Kidney glomerular epithelial cell (primary cell): ENCODE measurements around the gene RBM47.
"Not testable (repeated sequence)": the region's sequence is repeated elsewhere in the genome, so short reads cannot be mapped to it uniquely, and the experiment has no call there.

ENCODE experiments used
- DNase-seq: peaks from one replicate; lab custom pipeline; 2025; lab: John Stamatoyannopoulos, UW

Gene RBM47

GRCh38 chr4:40629401-40630334 is at the start of gene RBM47:
Gene RBM47 (minus strand): TSS chr4:40629864. CDS start chr4:40438893, 190,971 bp downstream.
- DNase-seq, result peak; percentile 68

GRCh38 chr4:40678421-40678820 is 48.8 kb upstream of the RBM47 start:
- no peak for DNase-seq

DNA sequence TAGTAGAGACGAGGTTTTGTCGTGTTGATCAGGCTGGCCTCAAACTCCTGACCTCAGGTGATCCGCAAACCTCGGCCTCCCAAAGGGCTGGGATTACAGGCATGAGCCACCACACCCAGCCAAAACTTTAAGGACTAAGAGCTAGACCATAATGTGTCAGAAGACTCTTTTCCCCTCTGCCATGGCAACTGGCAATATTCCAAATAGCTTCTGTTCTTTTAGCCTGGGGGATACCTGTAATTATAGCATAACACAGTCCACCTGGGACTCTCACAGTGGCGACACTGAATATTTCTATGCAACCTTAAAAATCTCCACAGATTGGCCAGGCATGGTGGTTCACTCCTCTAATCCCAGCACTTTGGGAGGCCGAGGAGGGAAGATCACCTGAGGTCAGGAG is 45.5 kb upstream of the RBM47 start:
- no peak for DNase-seq

DNA sequence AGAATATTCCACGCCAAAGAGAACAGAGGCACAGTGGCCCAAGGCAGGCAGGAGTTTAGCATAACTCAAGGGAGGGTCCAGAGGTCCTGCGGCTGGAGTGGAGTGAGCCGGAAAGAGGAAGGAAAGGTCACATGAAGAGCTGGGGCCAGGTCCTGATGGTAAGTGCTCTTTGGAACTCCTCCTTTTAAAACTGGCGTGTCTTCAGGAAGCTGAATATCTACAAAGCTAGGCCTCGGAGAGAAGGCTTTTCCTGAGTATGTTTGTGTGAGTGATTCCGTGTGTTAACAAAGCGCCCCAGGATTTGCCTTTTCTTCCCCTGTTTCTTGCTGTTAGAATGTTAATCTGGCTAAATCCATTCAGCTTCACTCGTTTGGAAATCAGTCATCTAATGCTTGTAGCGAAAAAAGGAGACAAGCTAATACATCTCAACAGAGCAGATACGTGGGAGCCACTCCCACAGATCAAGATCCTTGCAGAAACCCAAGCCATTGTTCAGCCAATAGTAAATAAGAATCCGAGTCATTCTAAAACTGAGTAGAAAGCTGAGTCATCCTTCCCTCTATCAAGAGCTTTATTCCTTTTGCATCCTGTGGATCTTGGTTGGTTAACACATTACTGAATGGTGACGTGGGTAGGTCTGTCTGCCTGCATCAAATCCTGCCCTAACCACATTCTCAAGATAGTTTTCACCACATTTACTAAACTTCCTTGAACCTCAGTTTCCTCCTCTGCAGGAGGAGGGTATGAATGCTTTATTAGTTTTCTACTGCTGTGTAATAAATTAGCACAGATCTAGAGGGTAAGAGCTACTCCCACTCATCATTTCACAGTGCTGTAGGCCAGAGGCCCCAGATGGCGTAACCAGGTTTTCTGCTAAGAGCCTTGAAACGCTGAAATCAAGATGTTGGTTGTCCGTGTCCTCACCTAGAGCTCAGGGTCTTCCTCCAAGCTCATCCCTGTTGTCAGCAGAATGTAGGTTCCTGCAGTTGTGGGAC is 43.2 kb upstream of the RBM47 start:
- DNase-seq, result peak; percentile 98

GRCh38 chr4:40669504-40669903 is 39.8 kb upstream of the RBM47 start:
- DNase-seq, result no peak

DNA sequence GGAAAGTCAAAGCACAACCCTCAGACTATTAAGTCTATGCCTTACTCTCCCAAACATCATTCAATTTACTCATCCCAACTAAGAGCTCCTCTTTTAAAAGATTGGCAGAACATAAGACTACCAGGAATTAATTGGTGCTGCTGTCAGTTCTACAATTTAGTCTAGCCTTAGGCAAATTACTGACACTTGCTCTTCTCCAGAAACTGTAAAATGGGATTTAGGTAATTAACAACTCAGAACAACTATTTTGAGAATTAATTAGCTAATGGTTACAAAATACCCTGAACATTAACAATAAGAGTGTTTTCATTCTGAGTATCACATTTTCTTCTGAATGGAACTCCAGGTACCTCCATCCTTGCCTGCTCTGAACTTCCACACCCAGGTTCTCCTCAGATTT is 36.2 kb upstream of the RBM47 start:
- no peak for DNase-seq

- peak; percentile 90 for DNase-seq
Observed at GRCh38 chr4:40662962-40663604, 33.4 kb upstream of the RBM47 start.

- DNase-seq, result no peak
Observed at GRCh38 chr4:40661803-40662202, 32.1 kb upstream of the RBM47 start.

DNA sequence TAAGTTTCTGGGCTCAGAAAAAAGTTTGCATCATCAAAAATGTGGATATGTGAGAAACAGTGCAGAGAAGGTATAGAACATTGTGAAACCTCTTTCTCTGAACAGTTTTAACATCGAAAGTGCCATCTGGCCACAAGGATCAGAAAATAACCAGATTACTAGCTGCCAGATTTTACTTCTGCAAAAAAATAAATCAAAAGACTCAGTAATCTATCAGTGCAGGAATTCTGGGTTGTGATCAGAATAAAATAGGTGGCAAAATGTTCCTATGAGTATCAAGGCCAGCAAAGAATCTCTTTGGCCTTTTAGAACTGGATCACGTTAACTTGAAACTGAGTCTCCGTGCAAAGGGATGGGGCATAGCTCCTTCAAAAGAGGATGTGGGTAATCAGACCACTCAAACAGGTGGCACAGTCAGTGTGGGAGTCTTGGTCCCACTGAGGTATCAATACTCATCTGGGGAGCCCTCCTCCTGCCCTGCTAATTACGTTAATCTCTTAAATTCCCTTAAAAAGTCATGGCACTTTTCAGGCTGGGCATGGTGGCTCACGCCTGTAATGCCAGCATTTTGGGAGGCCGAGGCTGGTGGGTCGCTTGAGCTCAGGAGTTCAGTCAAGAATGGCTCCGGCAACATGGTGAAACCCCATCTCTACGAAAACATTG is 26.7 kb upstream of the RBM47 start:
- DNase-seq, result no peak

DNA sequence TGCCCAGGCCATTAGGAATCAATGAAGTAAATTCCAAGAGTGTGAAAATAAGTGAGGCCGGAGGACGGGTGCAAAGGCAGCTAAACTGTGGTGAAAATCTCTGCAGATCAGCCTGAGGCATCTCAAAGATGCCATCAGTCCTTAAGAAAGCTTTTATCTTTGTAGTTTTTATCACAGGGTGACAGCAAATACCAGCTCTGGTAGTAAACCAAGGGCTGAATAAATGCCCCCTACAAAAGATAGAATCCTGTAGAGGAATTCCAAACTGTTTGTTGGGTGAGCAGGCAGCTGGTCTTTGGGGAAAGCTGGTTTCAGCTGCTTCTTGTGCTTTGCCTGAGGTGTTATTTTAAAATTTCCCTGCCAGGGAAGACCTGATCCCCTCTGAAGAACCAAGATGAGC is 21.6 kb upstream of the RBM47 start:
- DNase-seq, result no peak

DNA sequence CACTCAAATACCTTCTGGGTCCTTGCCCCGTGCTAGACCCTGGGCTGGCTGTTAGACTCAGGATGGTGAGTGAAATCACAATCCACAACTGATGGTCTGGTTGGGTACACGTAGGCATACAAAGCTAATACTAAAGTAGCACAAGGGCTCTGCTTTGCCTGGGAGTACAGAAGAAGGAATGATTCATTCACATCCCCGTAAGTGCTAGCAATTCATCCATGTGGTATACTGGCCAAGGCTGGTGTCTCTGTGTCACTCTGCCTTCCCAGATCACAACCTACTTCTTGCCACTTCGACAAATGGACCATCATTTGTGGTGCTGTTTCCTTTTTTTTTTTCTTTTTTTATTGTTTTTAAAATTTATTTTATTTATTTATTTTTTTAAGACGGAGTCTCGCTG is 19.7 kb upstream of the RBM47 start:
- no peak for DNase-seq

DNA sequence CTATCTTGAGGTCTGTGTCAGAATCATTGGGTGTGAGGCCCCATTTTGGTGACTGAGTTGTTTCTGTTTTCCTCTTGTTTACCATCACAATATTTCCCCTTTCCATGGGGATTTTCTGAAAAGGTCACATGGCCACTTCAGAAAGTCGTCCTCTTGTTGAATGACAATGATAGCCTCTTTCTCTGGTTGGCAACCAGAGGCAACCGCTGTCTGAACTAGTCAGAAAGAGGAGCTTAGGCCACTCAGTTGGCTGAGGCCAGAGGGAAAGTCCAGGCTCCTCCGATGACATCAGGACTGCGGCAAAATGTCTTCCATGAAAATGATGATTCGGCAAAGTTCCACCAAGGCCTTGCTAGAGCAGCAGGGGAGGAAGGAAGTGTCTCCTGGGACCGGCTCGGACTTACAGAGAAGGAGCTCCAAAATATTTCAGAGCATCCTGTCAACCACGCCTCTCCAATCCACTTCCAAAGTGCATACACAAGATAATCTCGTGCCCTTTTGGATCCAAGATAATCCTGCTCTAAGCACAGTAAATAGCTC is 19.1 kb upstream of the RBM47 start:
- DNase-seq, result no peak

DNA sequence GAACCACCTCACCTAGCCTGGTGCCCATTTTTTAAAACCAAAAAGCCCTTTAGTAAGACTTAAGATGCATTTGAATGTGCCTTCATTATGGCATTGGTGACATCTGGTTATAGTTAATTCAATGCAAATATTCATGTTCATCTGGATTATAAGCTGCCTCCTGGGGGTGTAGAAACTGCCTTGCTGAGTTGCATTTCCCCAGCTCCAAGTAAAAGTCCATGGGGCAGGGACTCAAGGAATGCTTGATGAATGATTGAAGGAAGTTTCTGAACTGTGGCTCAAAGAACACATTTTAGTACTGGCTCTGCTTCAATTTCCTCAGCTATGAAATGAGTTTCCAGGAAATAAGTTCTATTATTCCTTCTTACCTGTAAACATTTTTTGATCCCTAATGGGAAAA is 18.5 kb upstream of the RBM47 start:
- DNase-seq, result no peak

DNA sequence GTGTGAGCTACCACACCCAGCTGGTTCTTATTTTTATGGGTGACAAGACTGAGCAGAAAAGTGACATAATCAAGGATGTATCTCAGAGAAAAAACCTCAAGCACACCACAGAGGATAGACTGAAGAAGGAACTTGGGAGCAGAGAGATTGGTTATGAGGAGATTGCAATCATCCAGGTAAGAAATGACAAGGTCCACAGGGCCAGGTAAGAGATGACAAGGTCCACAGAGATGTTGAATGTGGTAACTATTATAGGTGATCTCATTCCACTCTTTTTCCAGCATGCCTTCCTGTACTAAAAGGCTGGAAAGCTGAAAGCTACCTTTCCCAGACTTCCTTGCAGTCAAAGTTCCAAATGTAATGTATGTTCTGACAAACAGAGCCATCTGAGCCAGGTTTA is 15.9 kb upstream of the RBM47 start:
- no peak for DNase-seq

DNA sequence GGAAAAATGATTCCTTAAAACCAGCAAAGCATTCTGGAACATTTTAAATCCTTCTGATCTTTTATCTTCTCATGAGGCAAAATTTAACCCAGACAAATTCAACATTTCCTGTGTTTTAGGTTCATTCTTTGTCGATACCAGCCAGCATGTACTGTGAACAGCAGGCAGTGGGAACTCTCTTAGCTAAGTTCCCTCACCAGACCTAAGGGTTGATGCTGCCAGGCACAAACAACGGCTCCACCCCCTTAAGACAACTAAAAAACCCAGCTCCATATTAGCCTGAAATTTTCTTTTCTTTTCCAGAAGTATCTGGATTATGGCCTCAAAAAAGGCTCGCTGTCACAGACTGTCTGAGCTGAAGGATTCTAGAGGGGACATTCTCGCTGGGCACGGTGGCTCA is 2.4 kb upstream of the RBM47 start:
- DNase-seq, result no peak

- peak; percentile 10 for DNase-seq
Observed at GRCh38 chr4:40630335-40631021, 814 bp upstream of the RBM47 start.

- DNase-seq, result peak; percentile 45
Observed at GRCh38 chr4:40628888-40629287, 776 bp downstream of the RBM47 start.

DNA sequence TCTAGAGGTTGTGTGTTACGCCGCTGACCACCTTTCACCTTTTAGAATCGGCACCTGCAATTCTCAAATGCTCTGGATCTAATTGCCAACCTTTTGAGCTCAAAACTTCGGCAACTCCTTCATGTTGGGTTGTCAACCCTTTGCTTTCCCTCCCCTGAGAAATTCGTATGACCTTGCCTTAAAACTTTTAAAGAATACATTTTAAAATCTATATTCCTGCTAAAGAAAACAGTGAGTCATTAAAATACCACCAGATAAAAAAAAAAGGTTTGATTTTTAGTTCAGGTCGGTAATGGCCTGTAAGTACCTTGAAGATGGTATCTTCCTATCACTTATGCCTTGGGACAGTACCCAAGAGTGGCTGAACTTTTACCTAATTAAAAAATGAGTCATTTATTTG is 1.3 kb downstream of the RBM47 start:
- not testable (repeated sequence) for DNase-seq

- DNase-seq, result no peak
Observed at GRCh38 chr4:40627540-40627939, 2.1 kb downstream of the RBM47 start.

DNA sequence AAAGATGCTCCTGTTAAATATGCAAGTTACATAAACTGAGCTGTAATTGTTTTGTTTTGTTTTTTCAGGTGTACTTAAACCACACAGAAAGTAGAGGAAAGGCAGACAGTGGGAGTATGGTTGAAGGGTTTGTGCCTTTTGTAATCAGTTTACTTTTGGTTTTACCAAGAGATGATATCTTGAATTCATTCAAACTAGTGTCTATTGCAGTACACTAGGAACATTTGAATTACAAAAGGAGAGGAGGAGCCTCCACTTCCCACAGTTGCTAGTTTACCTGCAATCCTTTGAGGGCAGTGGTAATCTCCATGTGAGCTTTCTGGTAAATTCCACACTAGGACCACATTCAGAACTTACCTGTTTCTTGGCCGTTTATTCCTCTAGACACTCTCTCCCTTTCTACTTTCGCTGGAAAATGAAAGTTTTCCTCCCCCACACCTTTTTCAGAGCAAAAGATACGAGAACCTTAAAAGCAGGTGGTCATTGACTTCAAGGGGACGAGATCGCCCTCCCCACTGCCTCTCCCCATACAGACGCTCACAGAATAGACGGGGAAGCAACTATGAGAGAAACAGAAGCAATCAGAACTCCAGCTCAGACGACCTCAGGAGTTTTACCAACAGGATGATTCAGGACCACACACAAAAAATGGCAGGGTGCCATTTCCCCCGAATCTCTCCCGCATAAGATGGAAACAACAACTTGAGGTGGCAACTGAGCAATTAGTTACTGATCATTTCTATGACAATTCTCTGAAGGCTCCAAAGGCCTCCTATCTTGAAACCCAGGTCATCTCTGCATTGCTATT is 3.3 kb downstream of the RBM47 start:
- DNase-seq, result peak; percentile 52
